GM18526 (cell line): ENCODE results near the gene ANKRD30BL.
"Not testable (repeated sequence)": the region's sequence is repeated elsewhere in the genome, so short reads cannot be mapped to it uniquely, and the experiment has no call there.

Experiments
- POLR2A ChIP-seq: IDR thresholded peaks from 3 replicates; pipeline ENCODE4 v1.6.1; 2011; ENCODE audit not compliant: insufficient read length; ENCODE audit errors: extremely low read depth

The ANKRD30BL gene, protein sequence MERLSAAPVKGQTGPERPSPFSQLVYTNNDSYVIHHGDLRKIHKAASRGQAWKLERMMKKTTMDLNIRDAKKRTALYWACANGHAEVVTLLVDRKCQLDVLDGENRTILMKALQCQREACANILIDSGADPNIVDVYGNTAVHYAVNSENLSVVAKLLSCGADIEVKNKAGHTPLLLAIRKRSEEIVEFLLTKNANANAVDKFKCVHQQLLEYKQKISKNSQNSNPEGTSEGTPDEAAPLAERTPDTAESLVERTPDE

DNA sequence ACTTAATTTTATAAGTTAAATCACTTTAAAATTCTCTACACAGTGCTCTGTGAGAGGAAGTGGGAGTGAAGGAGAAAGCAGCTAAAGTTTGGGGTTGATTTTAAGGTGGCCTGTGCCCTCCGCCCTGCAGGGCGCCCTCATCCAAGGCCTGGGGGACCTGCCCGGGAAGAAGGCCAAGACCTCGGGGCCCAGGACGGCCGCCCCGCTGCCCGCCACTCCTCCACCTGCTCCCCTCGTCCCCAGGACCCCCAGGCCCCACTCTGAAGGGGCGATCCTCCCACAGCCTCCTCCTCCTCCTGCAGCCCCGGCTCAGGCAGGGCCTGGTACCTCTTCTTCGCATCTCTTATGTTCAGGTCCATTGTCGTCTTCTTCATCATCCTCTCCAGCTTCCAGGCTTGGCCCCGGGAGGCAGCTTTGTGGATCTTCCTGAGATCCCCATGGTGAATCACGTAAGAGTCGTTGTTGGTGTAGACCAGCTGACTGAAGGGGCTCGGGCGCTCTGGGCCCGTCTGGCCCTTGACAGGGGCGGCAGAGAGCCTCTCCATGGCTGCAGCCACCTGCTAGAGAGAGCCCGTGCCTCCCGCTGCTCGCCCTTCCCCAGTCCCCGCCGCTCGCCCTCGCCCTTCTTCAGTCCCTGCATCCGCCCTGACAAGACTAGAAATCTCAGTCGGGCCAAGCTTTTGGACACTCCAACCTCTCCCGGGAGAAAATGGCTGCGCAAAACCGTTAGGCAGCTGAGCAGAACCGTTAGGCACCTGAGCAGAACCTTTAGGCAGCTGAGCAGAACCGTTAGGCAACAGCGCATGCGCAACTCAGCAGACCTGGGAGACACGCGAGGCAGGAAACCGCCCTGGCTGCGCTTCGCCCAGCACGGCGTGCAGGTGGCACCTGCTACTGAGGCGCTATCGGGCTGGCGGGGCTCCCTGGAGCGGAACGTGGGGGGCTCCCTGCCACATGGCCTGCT lies at the start of gene ANKRD30BL:
ANKRD30BL (minus strand) TSS at position 792 of the 964 bp plus-strand sequence; CDS start at position 545, 247 bp downstream.
- TF ChIP-seq POLR2A, result not testable (repeated sequence)
